SK-N-SH treated with all-trans-retinoic acid at 6 μM for 48 hours (cell line): Measurements from ENCODE around the gene DNAH14.

ENCODE experiments used
- ATAC-seq: fragments of 200-7000 bp; cut with Tn5 transposase; 3 replicates; pipeline ENCODE4 v1.9.1; 2020; ENCODE audit warnings: mild to moderate bottlenecking, moderate library complexity
- BACH2 ChIP-seq: fragments of 250-450 bp; sonication (Bioruptor Pico); IDR thresholded peaks from 2 replicates; pipeline ENCODE4 v1.9.0; 2021; ENCODE audit warnings: mild to moderate bottlenecking, borderline replicate concordance
- CREB5 ChIP-seq: fragments of 250-450 bp; sonication (Bioruptor Pico); IDR thresholded peaks from 2 replicates; pipeline ENCODE4 v1.5.1; 2020; ENCODE audit warnings: low read depth, mild to moderate bottlenecking, moderate library complexity
- CSDC2 ChIP-seq: fragments of 250-450 bp; sonication (Bioruptor Pico); IDR thresholded peaks from 2 replicates; pipeline ENCODE4 v1.5.0; 2020; ENCODE audit warnings: mild to moderate bottlenecking, moderate library complexity
- ESRRG ChIP-seq: fragments of 250-450 bp; sonication (Bioruptor Pico); IDR thresholded peaks from 2 replicates; pipeline ENCODE4 v1.6.1; 2021; ENCODE audit warnings: mild to moderate bottlenecking
- ISL1 ChIP-seq: fragments of 250-450 bp; sonication (Bioruptor Pico); IDR thresholded peaks from 2 replicates; pipeline ENCODE4 v2.1.2; 2022; ENCODE audit warnings: mild to moderate bottlenecking, moderate library complexity
- OSR1 ChIP-seq: fragments of 250-450 bp; sonication (Bioruptor Pico); IDR thresholded peaks from 2 replicates; pipeline ENCODE4 v1.8.0; 2022; ENCODE audit warnings: moderate library complexity, mild to moderate bottlenecking, inconsistent platforms
- PPARA ChIP-seq: fragments of 250-450 bp; sonication (Bioruptor Pico); IDR thresholded peaks from 2 replicates; pipeline ENCODE4 v1.5.0; 2020; ENCODE audit warnings: mild to moderate bottlenecking, borderline replicate concordance
- RARB ChIP-seq: fragments of 250-450 bp; sonication (Bioruptor Pico); IDR thresholded peaks from 2 replicates; pipeline ENCODE4 v1.8.0; 2021; ENCODE audit warnings: mild to moderate bottlenecking, moderate library complexity
- SNAI2 ChIP-seq: fragments of 250-450 bp; sonication (Bioruptor Pico); IDR thresholded peaks from 2 replicates; pipeline ENCODE4 v1.5.0; 2020; ENCODE audit warnings: mild to moderate bottlenecking, moderate library complexity
- TCF4 ChIP-seq: fragments of 250-450 bp; sonication (Bioruptor Pico); IDR thresholded peaks from 2 replicates; pipeline ENCODE4 v1.8.0; 2021; ENCODE audit warnings: mild to moderate bottlenecking, moderate library complexity, borderline replicate concordance
- TOX ChIP-seq: fragments of 250-450 bp; sonication (Bioruptor Pico); IDR thresholded peaks from 2 replicates; pipeline ENCODE4 v1.8.0; 2021; ENCODE audit warnings: mild to moderate bottlenecking, moderate library complexity, borderline replicate concordance
- TSHZ2 ChIP-seq: fragments of 250-450 bp; sonication (Bioruptor Pico); IDR thresholded peaks from 2 replicates; pipeline ENCODE4 v1.5.0; 2020; ENCODE audit warnings: mild to moderate bottlenecking, moderate library complexity
- ZC3H10 ChIP-seq: fragments of 250-450 bp; sonication (Bioruptor Pico); IDR thresholded peaks from 2 replicates; pipeline ENCODE4 v1.5.1; 2021; ENCODE audit warnings: mild to moderate bottlenecking, moderate library complexity
- ZFP3 ChIP-seq: fragments of 250-450 bp; sonication (Bioruptor Pico); IDR thresholded peaks from 2 replicates; pipeline ENCODE4 v1.5.0; 2020; ENCODE audit warnings: mild to moderate bottlenecking, moderate library complexity
- ZFP30 ChIP-seq: fragments of 450-650 bp; formaldehyde crosslinking; IDR thresholded peaks from 2 replicates; pipeline ENCODE4 v1.5.0; 2022; ENCODE audit warnings: mild to moderate bottlenecking, moderate library complexity
- ZNF565 ChIP-seq: fragments of 450-650 bp; formaldehyde crosslinking; conservative IDR thresholded peaks from 2 replicates; pipeline ENCODE4 v1.5.0; 2020; ENCODE audit warnings: low read depth, mild to moderate bottlenecking, moderate library complexity
- ZNF70 ChIP-seq: fragments of 450-650 bp; formaldehyde crosslinking; IDR thresholded peaks from 2 replicates; pipeline ENCODE4 v1.5.0; 2020; ENCODE audit warnings: mild to moderate bottlenecking, moderate library complexity
- ZNF8 ChIP-seq: fragments of 450-650 bp; formaldehyde crosslinking; IDR thresholded peaks from 2 replicates; pipeline ENCODE4 v1.5.0; 2020; ENCODE audit warnings: mild to moderate bottlenecking, moderate library complexity
- TF ChIP-seq, protein P1 (sequence below): fragments of 250-450 bp; sonication (Bioruptor Pico); IDR thresholded peaks from 2 replicates; pipeline ENCODE4 v1.8.0; 2021; ENCODE audit warnings: low read depth, mild to moderate bottlenecking, moderate library complexity, borderline replicate concordance
- TF ChIP-seq, protein P2 (sequence below): fragments of 250-450 bp; sonication (Bioruptor Pico); IDR thresholded peaks from 2 replicates; pipeline ENCODE4 v1.5.1; 2021; ENCODE audit warnings: mild to moderate bottlenecking, moderate library complexity
- TF ChIP-seq, protein P3 (sequence below): fragments of 250-450 bp; sonication (Bioruptor Pico); IDR thresholded peaks from 2 replicates; pipeline ENCODE4 v1.8.0; 2020; ENCODE audit warnings: mild to moderate bottlenecking, moderate library complexity, borderline replicate concordance

The DNAH14 gene

DNA sequence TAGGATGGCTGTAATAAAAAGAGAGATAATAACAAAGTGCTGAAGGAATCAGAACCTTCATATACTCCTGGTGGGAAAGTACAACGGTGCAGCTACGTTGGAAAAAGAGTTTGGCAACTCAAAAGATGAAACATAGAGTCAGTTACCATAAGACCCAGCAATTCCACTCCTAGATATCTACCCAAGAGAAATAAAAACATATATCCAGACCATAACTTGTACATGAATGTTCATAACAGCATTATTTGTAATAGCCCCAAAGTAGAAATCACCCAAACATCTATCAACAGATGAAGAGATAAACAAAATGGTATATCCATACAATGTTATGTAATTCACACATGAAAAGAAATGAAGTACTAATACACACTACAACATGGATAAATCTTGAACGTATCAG is 30.5 kb upstream of the DNAH14 start:
- no peak for ATAC-seq
- no peak for TF ChIP-seq ZFP30
- TF ChIP-seq PPARA (CRISPR knock-in tag) = no peak
- no peak for TF ChIP-seq CSDC2 (CRISPR knock-in tag)
- TF ChIP-seq ZNF70 (CRISPR knock-in tag) = no peak
- TF ChIP-seq ZNF8 (CRISPR knock-in tag) = no peak
- no peak for TF ChIP-seq TCF4 (CRISPR knock-in tag)
- no peak for TF ChIP-seq CREB5 (CRISPR knock-in tag)
- no peak for TF ChIP-seq TOX (CRISPR knock-in tag)
- TF ChIP-seq BACH2 (CRISPR knock-in tag) = no peak
- TF ChIP-seq ISL1 (CRISPR knock-in tag) = no peak
- TF ChIP-seq ZNF565 = no peak
- TF ChIP-seq, protein P1, sequence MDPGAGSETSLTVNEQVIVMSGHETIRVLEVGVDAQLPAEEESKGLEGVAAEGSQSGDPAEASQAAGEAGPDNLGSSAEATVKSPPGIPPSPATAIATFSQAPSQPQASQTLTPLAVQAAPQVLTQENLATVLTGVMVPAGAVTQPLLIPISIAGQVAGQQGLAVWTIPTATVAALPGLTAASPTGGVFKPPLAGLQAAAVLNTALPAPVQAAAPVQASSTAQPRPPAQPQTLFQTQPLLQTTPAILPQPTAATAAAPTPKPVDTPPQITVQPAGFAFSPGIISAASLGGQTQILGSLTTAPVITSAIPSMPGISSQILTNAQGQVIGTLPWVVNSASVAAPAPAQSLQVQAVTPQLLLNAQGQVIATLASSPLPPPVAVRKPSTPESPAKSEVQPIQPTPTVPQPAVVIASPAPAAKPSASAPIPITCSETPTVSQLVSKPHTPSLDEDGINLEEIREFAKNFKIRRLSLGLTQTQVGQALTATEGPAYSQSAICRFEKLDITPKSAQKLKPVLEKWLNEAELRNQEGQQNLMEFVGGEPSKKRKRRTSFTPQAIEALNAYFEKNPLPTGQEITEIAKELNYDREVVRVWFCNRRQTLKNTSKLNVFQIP (CRISPR knock-in tag) = no peak
- TF ChIP-seq, all 23 proteins: peak for 0

GRCh38 chr1:224900062-224900630 is 29.3 kb upstream of the DNAH14 start:
- no peak for ATAC-seq
- TF ChIP-seq ZFP30 (no peak), BACH2 (CRISPR knock-in tag) (no peak), ESRRG (CRISPR knock-in tag) (no peak), ZC3H10 (no peak), RARB (CRISPR knock-in tag) (no peak)
- TF ChIP-seq, all 23 proteins: peak for 0

- ATAC-seq = no peak
- no peak for TF ChIP-seq ZNF8 (CRISPR knock-in tag)
- TF ChIP-seq ZFP30 = no peak
- TF ChIP-seq SNAI2 = no peak
- no peak for TF ChIP-seq BACH2 (CRISPR knock-in tag)
- no peak for TF ChIP-seq ISL1 (CRISPR knock-in tag)
- TF ChIP-seq TOX (CRISPR knock-in tag) = no peak
- TF ChIP-seq PPARA (CRISPR knock-in tag) = no peak
- TF ChIP-seq ZC3H10 = no peak
- TF ChIP-seq TCF4 (CRISPR knock-in tag) = no peak
- TF ChIP-seq ESRRG (CRISPR knock-in tag) = no peak
- TF ChIP-seq OSR1 = no peak
Observed at GRCh38 chr1:224901087-224901810, 28.2 kb upstream of the DNAH14 start.

GRCh38 chr1:224903955-224904354 is 25.5 kb upstream of the DNAH14 start:
- ATAC-seq = no peak
- TF ChIP-seq RARB (CRISPR knock-in tag) (no peak), SNAI2 (no peak), ZNF70 (CRISPR knock-in tag) (no peak), ZNF565 (no peak), ZFP3 (CRISPR knock-in tag) (no peak), ZFP30 (no peak), TSHZ2 (no peak), ISL1 (CRISPR knock-in tag) (no peak), ZC3H10 (no peak), ZNF8 (CRISPR knock-in tag) (no peak), TOX (CRISPR knock-in tag) (no peak), PPARA (CRISPR knock-in tag) (no peak)
- TF ChIP-seq, protein P2, sequence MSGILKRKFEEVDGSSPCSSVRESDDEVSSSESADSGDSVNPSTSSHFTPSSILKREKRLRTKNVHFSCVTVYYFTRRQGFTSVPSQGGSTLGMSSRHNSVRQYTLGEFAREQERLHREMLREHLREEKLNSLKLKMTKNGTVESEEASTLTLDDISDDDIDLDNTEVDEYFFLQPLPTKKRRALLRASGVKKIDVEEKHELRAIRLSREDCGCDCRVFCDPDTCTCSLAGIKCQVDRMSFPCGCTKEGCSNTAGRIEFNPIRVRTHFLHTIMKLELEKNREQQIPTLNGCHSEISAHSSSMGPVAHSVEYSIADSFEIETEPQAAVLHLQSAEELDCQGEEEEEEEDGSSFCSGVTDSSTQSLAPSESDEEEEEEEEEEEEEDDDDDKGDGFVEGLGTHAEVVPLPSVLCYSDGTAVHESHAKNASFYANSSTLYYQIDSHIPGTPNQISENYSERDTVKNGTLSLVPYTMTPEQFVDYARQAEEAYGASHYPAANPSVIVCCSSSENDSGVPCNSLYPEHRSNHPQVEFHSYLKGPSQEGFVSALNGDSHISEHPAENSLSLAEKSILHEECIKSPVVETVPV = no peak
- TF ChIP-seq, protein P3, sequence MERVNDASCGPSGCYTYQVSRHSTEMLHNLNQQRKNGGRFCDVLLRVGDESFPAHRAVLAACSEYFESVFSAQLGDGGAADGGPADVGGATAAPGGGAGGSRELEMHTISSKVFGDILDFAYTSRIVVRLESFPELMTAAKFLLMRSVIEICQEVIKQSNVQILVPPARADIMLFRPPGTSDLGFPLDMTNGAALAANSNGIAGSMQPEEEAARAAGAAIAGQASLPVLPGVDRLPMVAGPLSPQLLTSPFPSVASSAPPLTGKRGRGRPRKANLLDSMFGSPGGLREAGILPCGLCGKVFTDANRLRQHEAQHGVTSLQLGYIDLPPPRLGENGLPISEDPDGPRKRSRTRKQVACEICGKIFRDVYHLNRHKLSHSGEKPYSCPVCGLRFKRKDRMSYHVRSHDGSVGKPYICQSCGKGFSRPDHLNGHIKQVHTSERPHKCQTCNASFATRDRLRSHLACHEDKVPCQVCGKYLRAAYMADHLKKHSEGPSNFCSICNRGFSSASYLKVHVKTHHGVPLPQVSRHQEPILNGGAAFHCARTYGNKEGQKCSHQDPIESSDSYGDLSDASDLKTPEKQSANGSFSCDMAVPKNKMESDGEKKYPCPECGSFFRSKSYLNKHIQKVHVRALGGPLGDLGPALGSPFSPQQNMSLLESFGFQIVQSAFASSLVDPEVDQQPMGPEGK (CRISPR knock-in tag) = no peak
